GM19023 (cell line): Measurements from ENCODE around the gene CBY2.
"Not testable (repeated sequence)": the region's sequence is repeated elsewhere in the genome, so short reads cannot be mapped to it uniquely, and the experiment has no call there.

ENCODE experiments used
- ATAC-seq: cut with Tn5 transposase; IDR thresholded peaks from one replicate; pipeline ENCODE4 v1.9.1; 2021; ENCODE audit warnings: mild to moderate bottlenecking, moderate library complexity; ENCODE audit not compliant: unreplicated experiment

The CBY2 gene

GRCh38 chr13:45737571-45738017 is 35.5 kb downstream of the CBY2 start:
- ATAC-seq: peak; percentile 66

- ATAC-seq: no peak
These were observed 40.9 kb downstream of the CBY2 start for GRCh38 chr13:45742985-45743384.

GRCh38 chr13:45744979-45745378 is 42.9 kb downstream of the CBY2 start:
- ATAC-seq: no peak

- ATAC-seq: no peak
These were observed 45.0 kb downstream of the CBY2 start for GRCh38 chr13:45747071-45747470.

- ATAC-seq: no peak
These were observed 47.0 kb downstream of the CBY2 start for GRCh38 chr13:45748941-45749759.

GRCh38 chr13:45750566-45750965 is 48.4 kb downstream of the CBY2 start:
- ATAC-seq: no peak

- no peak for ATAC-seq
These were observed 49.8 kb downstream of the CBY2 start for GRCh38 chr13:45751885-45752284.

- no peak for ATAC-seq
These were observed 50.4 kb downstream of the CBY2 start for GRCh38 chr13:45752510-45752909.

- ATAC-seq: not testable (repeated sequence)
These were observed 54.4 kb downstream of the CBY2 start for GRCh38 chr13:45756498-45756897.

- ATAC-seq: not testable (repeated sequence)
These were observed 55.5 kb downstream of the CBY2 start for GRCh38 chr13:45757589-45757988.

- ATAC-seq: no peak
These were observed 61.3 kb downstream of the CBY2 start for GRCh38 chr13:45763419-45763818.
